ENCODE data around the gene OR2T11. TPM values are rescaled to one million over a fixed set of nuclear protein-coding genes. Genes with fewer than 3 reads are reported as not detected.

Gene OR2T11
- polyA plus RNA-seq, 2 of the 4 experiments (the other 2 are of a cell fraction) = not detected

GRCh38 chr1:248625166-248625565 is 9.7 kb downstream of the OR2T11 start (continued):
- TF ChIP-seq SREBF2 (IDR thresholded peaks at IDR 0.05) (no peak), RAD21 (conservative IDR thresholded peaks at IDR 0.05 in 1 of 2, IDR thresholded peaks at IDR 0.05 in 1 of 2) (no peak), NFE2L2 (conservative IDR thresholded peaks at IDR 0.05; ENCODE audit: low read length) (no peak)

GRCh38 chr1:248622570-248623001 is 12.3 kb downstream of the OR2T11 start:
- CTCF ChIA-PET = interaction anchor here (0.7 to 2.2 kb wide), 4 partner anchors 8 to 245 kb away, joined by 3 to 12 read pairs (median 6); no protein-coding TSS in a partner anchor
- Histone ChIP-seq H3K9me3 (no peaks in the 10 kb centered on the region), H3K4me3 (no peak overlapping the region), H3K4me1 (no peaks in the 10 kb centered on the region), H3K27ac (no peak overlapping the region), H3K4me2 (no peak overlapping the region)
- ATAC-seq (peak; percentile 82 to 85), DNase-seq (ENCODE audit: low read depth in 1 of 2, low spot score in 1 of 2) (peak; percentile 44 to 54), FAIRE-seq (peak; percentile 77)
- POLR2A ChIA-PET = no interaction called here
- 59% methylated on average over 4 of the region's 4 CpGs for WGBS (ENCODE audit: missing lambda C conversion rate)
- TF ChIP-seq PBX3 (IDR thresholded peaks at IDR 0.05) = no peak
- TF ChIP-seq SMC3 (IDR thresholded peaks at IDR 0.05) = peak; percentile 46; the same call in 2 of the 3 replicates
- TF ChIP-seq RAD21 (conservative IDR thresholded peaks at IDR 0.05 in 1 of 2, IDR thresholded peaks at IDR 0.05 in 1 of 2) = peak; percentile 53 to 67
- peak; percentile 43 for TF ChIP-seq CTCF (IDR thresholded peaks at IDR 0.05)
- no peak for TF ChIP-seq KDM1A (IDR thresholded peaks at IDR 0.05; ENCODE audit: low read depth)

GRCh38 chr1:248621770-248622169 is 13.1 kb downstream of the OR2T11 start:
- WGBS (ENCODE audit: missing lambda C conversion rate) = 8% methylated on average over 7 of the region's 7 CpGs
- H3K4me1 ChIP-seq = no peaks in the 10 kb centered on the region
- TF ChIP-seq CHD2 (IDR thresholded peaks at IDR 0.05; ENCODE audit: low read length, partially characterized antibody) (no peak), POLR2AphosphoS2 (conservative IDR thresholded peaks at IDR 0.05; ENCODE audit: low read length) (no peak), EHF (CRISPR knock-in tag; IDR thresholded peaks at IDR 0.05) (no peak), ZSCAN20 (CRISPR knock-in tag; IDR thresholded peaks at IDR 0.05) (no peak), ZC3H11A (IDR thresholded peaks at IDR 0.05) (no peak), CHD4 (IDR thresholded peaks at IDR 0.05; ENCODE audit: borderline replicate concordance) (no peak), PHF8 (IDR thresholded peaks at IDR 0.05; ENCODE audit: borderline replicate concordance, low read depth) (no peak), HOXB13 (CRISPR knock-in tag; IDR thresholded peaks at IDR 0.05; ENCODE audit: low read depth) (no peak), USF2 (IDR thresholded peaks at IDR 0.05) (no peak), HDAC2 (IDR thresholded peaks at IDR 0.05) (no peak), EHMT2 (IDR thresholded peaks at IDR 0.05; ENCODE audit: low read depth) (no peak), RAD21 (conservative IDR thresholded peaks at IDR 0.05 in 1 of 2, IDR thresholded peaks at IDR 0.05 in 1 of 2) (no peak), PBX3 (IDR thresholded peaks at IDR 0.05) (no peak), GATA3 (IDR thresholded peaks at IDR 0.05; ENCODE audit: borderline replicate concordance) (no peak), FOSB (CRISPR knock-in tag; IDR thresholded peaks at IDR 0.05) (no peak), SMC3 (IDR thresholded peaks at IDR 0.05) (no peak), RCOR1 (IDR thresholded peaks at IDR 0.05; ENCODE audit: low read depth, low read length) (no peak), REST (IDR thresholded peaks at IDR 0.05) (no peak), HMGXB4 (CRISPR knock-in tag; IDR thresholded peaks at IDR 0.05; ENCODE audit: borderline replicate concordance) (no peak), RFX5 (IDR thresholded peaks at IDR 0.05) (no peak)
- POLR2A ChIA-PET = no interaction called here
- H3K4me3 ChIP-seq = no peak overlapping the region
- no peak for ATAC-seq
- no peak overlapping the region for H3K4me2 ChIP-seq
- CTCF ChIA-PET = interaction anchor here (1.2 to 2.2 kb wide), 3 partner anchors 8 to 183 kb away, joined by 3 to 12 read pairs (median 10); no protein-coding TSS in a partner anchor
- no peaks in the 10 kb centered on the region for H3K9me3 ChIP-seq
- H3K27ac ChIP-seq = no peak overlapping the region
- FAIRE-seq = no peak
- DNase-seq (ENCODE audit: low read depth in 1 of 2, low spot score in 1 of 2) = no peak

All from A549 (cell line).